Prostate gland (tissue), 2 donors: ENCODE data around the gene STRN3. TPM values are rescaled to one million over a fixed set of nuclear protein-coding genes. Genes with fewer than 3 reads are reported as not detected.

ENCODE experiments used
- DNase-seq: peaks from one replicate; pipeline ENCODE4 v3.0.0-alpha.2; 2019; ENCODE audit warnings: low spot score
- H3K27ac ChIP-seq, 2 donors: fragments of 200-600 bp; sonication (generic); 2 replicates each; pipeline ENCODE4 v1.5.1; 2017 to 2019
- H3K27me3 ChIP-seq: fragments of 200-600 bp; sonication (generic); replicated peaks from 2 replicates; pipeline ENCODE4 v1.5.1; 2019; ENCODE audit not compliant: insufficient read depth
- H3K36me3 ChIP-seq, 2 donors: fragments of 200-600 bp; sonication (generic); 1 replicate in 1 of 2; 2 replicates in 1 of 2; pipeline versions ENCODE4 v1.5.1 to v1.8.1; 2017 to 2019
- H3K4me1 ChIP-seq: fragments of 200-600 bp; sonication (generic); replicated peaks from 2 replicates; pipeline ENCODE4 v1.5.1; 2019
- H3K4me3 ChIP-seq, 2 donors: fragments of 200-600 bp; sonication (generic); 2 replicates each; pipeline ENCODE4 v1.5.1; 2017 to 2019
- H3K9me3 ChIP-seq: fragments of 200-600 bp; sonication (generic); 2 replicates; pipeline ENCODE4 v1.5.1; 2017
- POLR2A ChIP-seq: fragments of 450-650 bp; IDR thresholded peaks from one replicate; pipeline ENCODE4 v1.6.1; 2016; ENCODE audit warnings: antibody characterized with exemption, mild to moderate bottlenecking
- POLR2AphosphoS5 ChIP-seq: sonication (generic); formaldehyde crosslinking; IDR thresholded peaks from one replicate; pipeline ENCODE4 v1.6.1; 2017; ENCODE audit warnings: antibody characterized with exemption
- whole genome bisulfite sequencing: methylation state at CpG from one replicate; pipeline ENCODE4 v1.1.5; 2018; 5-methylcytosine and 5-hydroxymethylcytosine counted together
- intact Hi-C: fragments of 100-400 bp; cut with DNase I; formaldehyde crosslinking; loops from one replicate; pipeline ENCODE4 v1.14.2; 2022
- total RNA-seq, 2 donors: library from RNA; depleted of rRNA; stranded (reverse); fragments of >200 nt; gene quantifications; one replicate each; pipeline ENCODE4 v1.1.0, GENCODE V29; 2016
- TF ChIP-seq, protein P1 (sequence below), 4 experiments: fragments of 200-600 bp in 2 of 4; fragments of 450-650 bp in 2 of 4; sonication (generic) in 2 of 4; IDR thresholded peaks; 1 replicate in 3 of 4; 2 replicates in 1 of 4; pipeline ENCODE4 v1.5.1; 2016 to 2019; ENCODE audit warnings: antibody characterized with exemption in 4 of 4, mild to moderate bottlenecking in 2 of 4, moderate library complexity in 2 of 4

The STRN3 gene
- total RNA-seq, 2 donors from 2014 or later = 25.6 to 40.5 TPM

DNA sequence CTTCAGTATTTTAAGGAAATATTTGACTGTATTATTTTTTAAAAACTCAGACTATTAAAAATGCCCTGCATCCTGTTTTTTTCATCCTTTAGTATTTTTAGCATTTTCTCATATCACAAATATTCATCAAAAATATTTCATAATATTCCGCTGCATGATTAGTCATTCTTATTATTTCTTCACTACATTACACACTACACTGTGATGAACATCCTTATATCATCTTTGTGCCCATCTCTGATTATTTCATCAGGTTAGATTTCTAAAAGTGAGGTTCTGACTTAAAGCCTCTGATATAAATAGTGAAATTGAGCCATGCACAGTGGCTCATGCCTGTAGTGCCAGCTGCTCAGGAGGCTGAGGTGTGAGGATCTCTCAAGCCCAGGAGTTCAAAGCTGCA lies 143.7 kb downstream of the STRN3 start:
- Histone ChIP-seq H3K9me3 (no peaks in the 10 kb centered on the region), H3K27ac (no peak overlapping the region), H3K4me3 (no peak overlapping the region), H3K27me3 (no peaks in the 10 kb centered on the region), H3K4me1 (peaks cover under 1% of the 10 kb centered on the region), H3K36me3 (no peaks in the 10 kb centered on the region)
- TF ChIP-seq, protein P1, sequence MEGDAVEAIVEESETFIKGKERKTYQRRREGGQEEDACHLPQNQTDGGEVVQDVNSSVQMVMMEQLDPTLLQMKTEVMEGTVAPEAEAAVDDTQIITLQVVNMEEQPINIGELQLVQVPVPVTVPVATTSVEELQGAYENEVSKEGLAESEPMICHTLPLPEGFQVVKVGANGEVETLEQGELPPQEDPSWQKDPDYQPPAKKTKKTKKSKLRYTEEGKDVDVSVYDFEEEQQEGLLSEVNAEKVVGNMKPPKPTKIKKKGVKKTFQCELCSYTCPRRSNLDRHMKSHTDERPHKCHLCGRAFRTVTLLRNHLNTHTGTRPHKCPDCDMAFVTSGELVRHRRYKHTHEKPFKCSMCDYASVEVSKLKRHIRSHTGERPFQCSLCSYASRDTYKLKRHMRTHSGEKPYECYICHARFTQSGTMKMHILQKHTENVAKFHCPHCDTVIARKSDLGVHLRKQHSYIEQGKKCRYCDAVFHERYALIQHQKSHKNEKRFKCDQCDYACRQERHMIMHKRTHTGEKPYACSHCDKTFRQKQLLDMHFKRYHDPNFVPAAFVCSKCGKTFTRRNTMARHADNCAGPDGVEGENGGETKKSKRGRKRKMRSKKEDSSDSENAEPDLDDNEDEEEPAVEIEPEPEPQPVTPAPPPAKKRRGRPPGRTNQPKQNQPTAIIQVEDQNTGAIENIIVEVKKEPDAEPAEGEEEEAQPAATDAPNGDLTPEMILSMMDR (IDR thresholded peaks at IDR 0.05) = no peak
- TF ChIP-seq POLR2A (no peak), POLR2AphosphoS5 (no peak)
- no peak for DNase-seq
- intact Hi-C loops = no loop called here
- 100% methylated on average over 1 of the region's 1 CpG for WGBS

DNA sequence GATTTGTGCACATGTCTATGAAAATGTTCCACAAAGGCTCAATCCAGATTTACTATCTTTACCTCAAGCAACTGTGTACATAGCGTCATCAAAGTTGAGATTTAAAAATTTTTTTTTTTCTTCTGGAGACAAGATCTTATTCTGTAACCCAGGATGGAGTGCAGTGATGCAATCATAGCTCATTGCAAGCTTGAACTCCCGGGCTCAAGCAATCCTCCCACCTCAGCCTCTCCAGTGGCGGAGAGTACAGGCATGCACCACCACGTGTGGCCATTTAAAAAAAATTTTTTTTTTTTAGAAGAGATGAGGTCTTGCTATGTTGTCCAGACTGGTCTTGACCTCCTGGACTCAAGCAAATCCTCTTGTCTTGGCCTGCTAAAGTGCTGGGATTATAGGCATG lies 149.5 kb downstream of the STRN3 start:
- H3K27ac ChIP-seq = no peak overlapping the region
- WGBS = 68% methylated on average over 4 of the region's 4 CpGs
- H3K36me3 ChIP-seq = no peaks in the 10 kb centered on the region
- TF ChIP-seq POLR2AphosphoS5 = no peak
- H3K9me3 ChIP-seq = no peaks in the 10 kb centered on the region
- peaks cover 3% of the 10 kb centered on the region for H3K27me3 ChIP-seq
- DNase-seq = no peak
- H3K4me3 ChIP-seq = no peak overlapping the region
- H3K4me1 ChIP-seq = peaks cover 9% of the 10 kb centered on the region
- intact Hi-C loops = no loop called here

DNA sequence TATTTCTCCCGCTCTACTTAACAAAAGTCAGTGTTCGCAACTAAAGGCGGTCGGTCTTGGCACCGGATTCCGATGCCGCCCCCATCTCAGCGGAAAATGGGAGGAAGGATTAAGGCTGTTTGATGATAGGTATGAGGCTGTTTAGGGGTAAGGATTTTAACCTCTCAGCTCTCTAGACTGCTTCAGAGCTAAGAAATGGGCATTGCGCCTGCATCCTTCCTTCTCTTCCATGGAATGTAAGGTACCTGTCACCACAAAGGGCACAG lies 150.5 kb downstream of the STRN3 start:
- Histone ChIP-seq H3K36me3 (no peaks in the 10 kb centered on the region), H3K27me3 (peaks cover 3% of the 10 kb centered on the region), H3K9me3 (no peaks in the 10 kb centered on the region), H3K27ac (no peak overlapping the region), H3K4me3 (peak overlapping the region in 1 of 2 donors; percentile 39), H3K4me1 (peaks cover 9% of the 10 kb centered on the region)
- 18% methylated on average over 9 of the region's 9 CpGs for WGBS
- TF ChIP-seq POLR2A = no peak
- no peak for TF ChIP-seq POLR2AphosphoS5
- TF ChIP-seq, protein P1 (IDR thresholded peaks at IDR 0.05) = no peak
- intact Hi-C loops = no loop called here
- no peak for DNase-seq

DNA sequence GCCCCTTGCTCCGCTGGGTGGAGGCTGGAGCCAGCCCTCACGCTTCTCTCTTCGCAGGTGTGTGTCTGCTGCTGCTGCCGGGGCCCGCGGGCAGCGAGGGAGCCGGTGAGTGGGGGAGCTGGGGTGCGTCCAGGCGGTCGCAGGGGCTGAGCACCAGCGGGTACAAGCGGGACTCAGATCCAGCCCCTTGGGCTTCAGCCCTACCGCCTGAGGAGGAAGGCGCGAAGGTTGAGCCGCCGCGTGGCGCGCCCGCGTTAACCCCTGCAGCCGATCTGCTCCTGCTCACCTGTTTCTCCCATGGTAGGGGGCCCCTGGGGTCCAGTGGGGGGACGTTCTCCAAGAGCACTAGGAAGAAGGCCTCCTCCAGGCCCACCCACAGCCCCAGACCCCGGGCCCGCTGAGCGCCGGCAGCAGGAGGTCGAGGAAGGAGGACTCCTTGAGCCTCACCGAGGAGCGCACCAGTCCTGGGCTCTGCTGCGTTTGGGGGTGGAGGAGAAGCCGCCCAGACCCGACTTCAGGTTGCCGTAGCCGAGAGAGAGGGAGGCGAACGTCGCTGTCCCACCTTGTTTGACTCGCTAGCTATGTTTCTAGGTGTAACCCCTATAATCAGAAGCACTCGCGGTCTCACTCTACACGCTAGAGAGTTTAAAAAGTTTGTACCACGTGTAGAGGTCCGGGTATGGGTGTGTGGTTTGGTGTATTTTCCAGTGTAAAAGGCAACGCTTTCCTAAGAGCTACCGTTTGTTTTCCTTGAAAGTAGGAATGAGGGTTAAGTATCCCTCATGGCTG lies 151.0 kb downstream of the STRN3 start:
- TF ChIP-seq, protein P1 (IDR thresholded peaks at IDR 0.05) = no peak
- TF ChIP-seq POLR2A = no peak
- no peak for TF ChIP-seq POLR2AphosphoS5
- Histone ChIP-seq H3K9me3 (no peaks in the 10 kb centered on the region), H3K27ac (peak overlapping the region; percentile 27 to 28), H3K4me1 (peaks cover 9% of the 10 kb centered on the region), H3K4me3 (peak overlapping the region; percentile 39 to 44), H3K36me3 (no peaks in the 10 kb centered on the region), H3K27me3 (peaks cover 3% of the 10 kb centered on the region)
- DNase-seq = no peak
- 3% methylated on average over 36 of the region's 48 CpGs for WGBS
- intact Hi-C loops = no loop called here

DNA sequence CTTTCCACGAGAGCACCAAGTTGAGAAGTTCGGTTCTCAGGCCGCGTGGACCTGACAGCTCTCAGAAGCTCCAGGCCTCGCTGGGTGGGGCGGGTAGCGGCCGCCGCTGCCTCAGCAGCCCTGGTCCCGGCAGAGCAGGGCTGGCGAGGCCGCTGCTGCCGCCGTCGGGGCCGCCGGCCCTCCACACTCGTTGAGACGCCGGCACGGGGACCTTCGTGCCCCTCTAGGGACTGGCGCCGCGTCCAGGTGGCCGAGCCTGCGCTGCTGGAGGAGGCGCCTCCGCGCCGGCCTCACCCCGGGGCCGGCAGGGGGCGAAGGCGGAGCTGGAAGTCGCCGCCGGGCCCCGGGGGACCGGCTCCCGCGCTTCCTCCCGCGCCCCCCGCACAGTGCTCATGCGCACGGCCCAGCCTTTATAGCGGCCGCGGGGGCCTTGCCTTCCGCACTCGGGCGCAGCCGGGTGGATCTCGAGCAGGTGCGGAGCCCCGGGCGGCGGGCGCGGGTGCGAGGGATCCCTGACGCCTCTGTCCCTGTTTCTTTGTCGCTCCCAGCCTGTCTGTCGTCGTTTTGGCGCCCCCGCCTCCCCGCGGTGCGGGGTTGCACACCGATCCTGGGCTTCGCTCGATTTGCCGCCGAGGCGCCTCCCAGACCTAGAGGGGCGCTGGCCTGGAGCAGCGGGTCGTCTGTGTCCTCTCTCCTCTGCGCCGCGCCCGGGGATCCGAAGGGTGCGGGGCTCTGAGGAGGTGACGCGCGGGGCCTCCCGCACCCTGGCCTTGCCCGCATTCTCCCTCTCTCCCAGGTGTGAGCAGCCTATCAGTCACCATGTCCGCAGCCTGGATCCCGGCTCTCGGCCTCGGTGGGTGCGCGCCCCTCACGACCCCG lies 151.8 kb downstream of the STRN3 start, which contains the start of gene COCH:
Gene COCH (plus strand): TSS at position 440 of the 879 bp plus-strand sequence. CDS start 380 bp downstream, at position 820.
- no peak for TF ChIP-seq POLR2A
- TF ChIP-seq, protein P1 (IDR thresholded peaks at IDR 0.05) = peak in 2 of 4 experiments; percentile 32 to 44
- Histone ChIP-seq H3K9me3 (no peaks in the 10 kb centered on the region), H3K27me3 (peaks cover 3% of the 10 kb centered on the region), H3K4me3 (peak within 1 kb of the TSS; percentile 39 to 44), H3K4me1 (peaks cover 9% of the 10 kb centered on the region), H3K36me3 (no peaks in the 10 kb centered on the region), H3K27ac (peak within 1 kb of the TSS; percentile 27 to 28)
- intact Hi-C loops = no loop called here
- 12% methylated on average over 41 of the region's 99 CpGs for WGBS
- no peak for DNase-seq
